Measurements from ENCODE around the gene ARHGAP6.

Gene ARHGAP6

GRCh38 chrX:11683057-11683456 is 17.3 kb upstream of the ARHGAP6 start:
- peaks cover 0 to 8% (median 0%) of the 10 kb centered on the region in 11 experiments; a peak in 1 of 22 replicates for H4K20me1 ChIP-seq
- H3K27me3 ChIP-seq = peaks cover 71 to 99% (median 92%) of the 10 kb centered on the region in 11 experiments
- no peak for TF ChIP-seq Cebpa-rat (IDR thresholded peaks at IDR 0.05)
- H3K4me3 ChIP-seq = no peak overlapping the region
- no peak overlapping the region for H3K27ac ChIP-seq
- H3K9me3 ChIP-seq (replicated peaks in 1 of 11) = no peaks in the 10 kb centered on the region; a peak in 1 of 22 replicates
- no peaks in the 10 kb centered on the region for H3K4me1 ChIP-seq
- no peak overlapping the region for H3K4me2 ChIP-seq
- no peaks in the 10 kb centered on the region for H3K36me3 ChIP-seq
- H3K9ac ChIP-seq = no peak overlapping the region

GRCh38 chrX:11678158-11678557 is 12.4 kb upstream of the ARHGAP6 start:
- H3K36me3 ChIP-seq = no peaks in the 10 kb centered on the region

GRCh38 chrX:11672213-11672612 is 6.5 kb upstream of the ARHGAP6 start:
- Histone ChIP-seq H3K4me3 (no peak overlapping the region), H3K9me3 (replicated peaks in 1 of 11) (peaks cover 5 to 25% (median 10%) of the 10 kb centered on the region in 11 experiments; a peak in 18 of 22 replicates), H3K27me3 (peaks cover 79 to 97% (median 96%) of the 10 kb centered on the region in 11 experiments), H3K36me3 (no peaks in the 10 kb centered on the region), H4K20me1 (no peaks in the 10 kb centered on the region), H3K4me2 (no peak overlapping the region), H3K4me1 (no peaks in the 10 kb centered on the region), H3K27ac (no peak overlapping the region), H3K9ac (no peak overlapping the region)
- no peak for TF ChIP-seq Cebpa-rat (IDR thresholded peaks at IDR 0.05)

More at GRCh38 chrX:11678158-11678557, 12.4 kb upstream of the ARHGAP6 start:
- TF ChIP-seq Cebpa-rat (IDR thresholded peaks at IDR 0.05) = no peak
- no peak overlapping the region for H3K4me2 ChIP-seq
- H3K27me3 ChIP-seq = peaks cover 65 to 97% (median 90%) of the 10 kb centered on the region in 11 experiments
- no peaks in the 10 kb centered on the region for H4K20me1 ChIP-seq
- H3K9ac ChIP-seq = no peak overlapping the region
- H3K9me3 ChIP-seq (replicated peaks in 1 of 11) = peaks cover 5 to 24% (median 10%) of the 10 kb centered on the region in 11 experiments; a peak in 17 of 22 replicates
- H3K4me3 ChIP-seq = no peak overlapping the region
- H3K27ac ChIP-seq = no peak overlapping the region
- no peaks in the 10 kb centered on the region for H3K4me1 ChIP-seq

GRCh38 chrX:11670316-11670715 is 4.6 kb upstream of the ARHGAP6 start:
- Histone ChIP-seq H3K27ac (no peak overlapping the region), H3K4me2 (no peak overlapping the region), H3K36me3 (no peaks in the 10 kb centered on the region), H3K9ac (no peak overlapping the region), H4K20me1 (no peaks in the 10 kb centered on the region), H3K9me3 (replicated peaks in 1 of 11) (peaks cover 9 to 28% (median 14%) of the 10 kb centered on the region in 11 experiments), H3K4me1 (no peaks in the 10 kb centered on the region), H3K4me3 (no peak overlapping the region), H3K27me3 (peaks cover 81 to 97% (median 90%) of the 10 kb centered on the region in 11 experiments)
- no peak for TF ChIP-seq Cebpa-rat (IDR thresholded peaks at IDR 0.05)

GRCh38 chrX:11666952-11667685 is 1.4 kb upstream of the ARHGAP6 start:
- Histone ChIP-seq H3K4me2 (no peak overlapping the region), H3K9me3 (replicated peaks in 1 of 11) (peaks cover 22 to 42% (median 30%) of the 10 kb centered on the region in 11 experiments), H3K4me3 (no peak overlapping the region), H3K27ac (no peak overlapping the region), H3K9ac (no peak overlapping the region), H3K27me3 (peaks cover 72 to 99% (median 91%) of the 10 kb centered on the region in 11 experiments), H4K20me1 (no peaks in the 10 kb centered on the region), H3K36me3 (no peaks in the 10 kb centered on the region), H3K4me1 (no peaks in the 10 kb centered on the region)
- no peak for TF ChIP-seq Cebpa-rat (IDR thresholded peaks at IDR 0.05)

GRCh38 chrX:11666164-11666563 is 444 bp upstream of the ARHGAP6 start:
- Histone ChIP-seq H3K4me2 (no peak overlapping the region), H3K9me3 (replicated peaks in 1 of 11) (peaks cover 22 to 48% (median 30%) of the 10 kb centered on the region in 11 experiments), H4K20me1 (no peaks in the 10 kb centered on the region), H3K27me3 (peaks cover 72 to 99% (median 91%) of the 10 kb centered on the region in 11 experiments), H3K27ac (no peak overlapping the region), H3K9ac (no peak overlapping the region), H3K4me1 (no peaks in the 10 kb centered on the region), H3K4me3 (no peak overlapping the region), H3K36me3 (no peaks in the 10 kb centered on the region)
- TF ChIP-seq Cebpa-rat (IDR thresholded peaks at IDR 0.05) = no peak

DNA sequence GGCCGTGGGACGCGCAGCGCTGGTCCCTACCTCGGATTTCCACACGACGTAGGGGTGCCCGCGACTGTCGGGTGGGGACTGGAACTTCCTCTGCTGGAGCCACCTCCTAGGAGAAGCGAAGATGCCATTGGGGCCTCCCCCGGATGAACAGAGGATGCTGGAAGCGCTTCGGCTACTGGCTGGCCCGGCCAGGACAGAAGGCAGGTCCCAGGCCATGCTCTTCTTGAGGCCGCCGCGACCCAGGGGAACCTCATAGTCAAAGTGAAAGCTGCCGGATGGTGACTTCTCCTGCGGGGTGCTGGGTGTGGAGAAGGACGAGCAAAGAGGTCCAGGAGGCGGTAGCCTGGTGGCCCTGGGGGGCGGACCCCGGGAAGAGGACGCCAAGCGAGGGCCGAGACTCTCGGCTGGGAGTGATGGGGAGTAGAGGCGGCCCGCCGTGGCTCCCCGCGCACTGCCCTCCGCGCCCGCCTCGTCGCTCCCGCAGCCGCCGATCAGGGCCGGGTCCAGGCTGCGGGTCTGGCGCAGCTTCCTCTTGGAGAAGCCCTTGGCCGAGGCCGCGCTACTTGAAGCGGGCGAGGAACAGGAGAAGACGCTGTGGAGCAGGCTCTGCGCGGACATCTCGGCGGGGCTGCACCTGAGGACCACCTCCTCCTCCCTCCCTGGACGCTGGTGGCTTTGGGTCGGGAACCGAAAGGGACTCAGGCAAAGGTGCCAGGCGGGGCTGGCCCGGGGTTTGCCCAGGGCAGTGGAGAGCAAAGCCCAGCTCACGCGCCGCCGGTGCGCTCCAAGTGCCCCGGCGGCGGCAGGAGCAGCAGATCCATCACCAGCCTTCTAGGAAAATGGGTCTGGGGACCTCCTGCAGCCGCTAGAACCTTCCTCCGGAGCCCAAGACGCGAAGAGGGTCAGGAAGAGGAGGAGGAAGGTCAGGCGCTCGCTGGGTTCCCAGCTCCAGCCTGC is 1.2 kb downstream of the ARHGAP6 start:
- no peak overlapping the region for H3K27ac ChIP-seq
- no peaks in the 10 kb centered on the region for H3K36me3 ChIP-seq
- H3K4me1 ChIP-seq = no peaks in the 10 kb centered on the region
- H4K20me1 ChIP-seq = no peaks in the 10 kb centered on the region
- H3K4me2 ChIP-seq = no peak overlapping the region
- peaks cover 22 to 48% (median 30%) of the 10 kb centered on the region in 11 experiments for H3K9me3 ChIP-seq (replicated peaks in 1 of 11)
- peaks cover 68 to 99% (median 91%) of the 10 kb centered on the region in 11 experiments for H3K27me3 ChIP-seq
- H3K4me3 ChIP-seq = no peak overlapping the region
- H3K9ac ChIP-seq = no peak overlapping the region
- no peak for TF ChIP-seq Cebpa-rat (IDR thresholded peaks at IDR 0.05)

GRCh38 chrX:11663875-11664210 is 1.9 kb downstream of the ARHGAP6 start:
- Histone ChIP-seq H3K27ac (no peak overlapping the region), H3K27me3 (peaks cover 68 to 99% (median 91%) of the 10 kb centered on the region in 11 experiments), H3K4me3 (no peak overlapping the region), H3K9ac (no peak overlapping the region), H3K36me3 (no peaks in the 10 kb centered on the region), H4K20me1 (no peaks in the 10 kb centered on the region), H3K4me1 (no peaks in the 10 kb centered on the region), H3K4me2 (no peak overlapping the region), H3K9me3 (replicated peaks in 1 of 11) (peaks cover 22 to 48% (median 30%) of the 10 kb centered on the region in 11 experiments)
- no peak for TF ChIP-seq Cebpa-rat (IDR thresholded peaks at IDR 0.05)

GRCh38 chrX:11655282-11656015 is 10.3 kb downstream of the ARHGAP6 start:
- no peak overlapping the region for H3K9ac ChIP-seq
- no peak overlapping the region for H3K4me2 ChIP-seq
- no peak overlapping the region for H3K4me3 ChIP-seq
- no peaks in the 10 kb centered on the region for H3K4me1 ChIP-seq
- peaks cover 96 to 100% (median 98%) of the 10 kb centered on the region in 11 experiments for H3K27me3 ChIP-seq
- no peaks in the 10 kb centered on the region for H3K36me3 ChIP-seq
- H4K20me1 ChIP-seq = no peaks in the 10 kb centered on the region
- H3K27ac ChIP-seq = no peak overlapping the region
- no peak for TF ChIP-seq Cebpa-rat (IDR thresholded peaks at IDR 0.05)
- H3K9me3 ChIP-seq (replicated peaks in 1 of 11) = no peaks in the 10 kb centered on the region
